Activated CD8-positive, alpha-beta memory T cell treated with anti-CD3 and anti-CD28 coated beads, Interleukin-2, amount 50 U/mL, for 4 hours (primary cell): Measurements from ENCODE around the gene FRY.

Experiments
- DNase-seq: peaks from one replicate; pipeline ENCODE4 v3.0.0-alpha.2; 2020

Gene FRY

GRCh38 chr13:32187651-32188050, 156.1 kb downstream of the FRY start:
- no peak for DNase-seq

GRCh38 chr13:32191452-32191998, 160.0 kb downstream of the FRY start:
- DNase-seq: no peak

- DNase-seq: no peak
Measured at GRCh38 chr13:32195713-32196112, 164.1 kb downstream of the FRY start.

GRCh38 chr13:32199168-32199567, 167.6 kb downstream of the FRY start:
- DNase-seq: no peak

- no peak for DNase-seq
Measured at GRCh38 chr13:32200741-32201140, 169.2 kb downstream of the FRY start.

GRCh38 chr13:32201809-32202208, 170.2 kb downstream of the FRY start:
- DNase-seq: no peak

- DNase-seq: no peak
Measured at GRCh38 chr13:32202268-32202667, 170.7 kb downstream of the FRY start.

- DNase-seq: no peak
Measured at GRCh38 chr13:32203221-32203620, 171.6 kb downstream of the FRY start.

GRCh38 chr13:32203736-32204135, 172.2 kb downstream of the FRY start:
- no peak for DNase-seq

- DNase-seq: no peak
Measured at GRCh38 chr13:32205431-32206096, 174.0 kb downstream of the FRY start.

GRCh38 chr13:32206097-32206740, 174.6 kb downstream of the FRY start:
- DNase-seq: no peak

- DNase-seq: no peak
Measured at GRCh38 chr13:32208860-32209259, 177.3 kb downstream of the FRY start.

GRCh38 chr13:32209652-32210051, 178.1 kb downstream of the FRY start:
- no peak for DNase-seq

- DNase-seq: no peak
Measured at GRCh38 chr13:32210101-32210500, 178.5 kb downstream of the FRY start.

GRCh38 chr13:32211813-32212212, 180.2 kb downstream of the FRY start:
- DNase-seq: no peak

- no peak for DNase-seq
Measured at GRCh38 chr13:32212421-32212820, 180.8 kb downstream of the FRY start.

GRCh38 chr13:32213626-32214025, 182.1 kb downstream of the FRY start:
- no peak for DNase-seq

GRCh38 chr13:32214071-32214470, 182.5 kb downstream of the FRY start:
- no peak for DNase-seq

- no peak for DNase-seq
Measured at GRCh38 chr13:32216281-32216680, 184.7 kb downstream of the FRY start.

GRCh38 chr13:32222046-32222676, 190.6 kb downstream of the FRY start:
- no peak for DNase-seq

GRCh38 chr13:32224916-32225315, 193.3 kb downstream of the FRY start:
- no peak for DNase-seq

GRCh38 chr13:32225481-32225931, 193.9 kb downstream of the FRY start:
- DNase-seq: no peak

- DNase-seq: no peak
Measured at GRCh38 chr13:32228330-32229041, 196.9 kb downstream of the FRY start.
